Stromal cell of bone marrow (primary cell): ENCODE measurements around the gene HLA-DRA.

Experiments
- DNase-seq: peaks from one replicate; pipeline ENCODE4 v3.0.0-alpha.2; 2012; ENCODE audit warnings: low read depth

HLA-DRA gene

DNA sequence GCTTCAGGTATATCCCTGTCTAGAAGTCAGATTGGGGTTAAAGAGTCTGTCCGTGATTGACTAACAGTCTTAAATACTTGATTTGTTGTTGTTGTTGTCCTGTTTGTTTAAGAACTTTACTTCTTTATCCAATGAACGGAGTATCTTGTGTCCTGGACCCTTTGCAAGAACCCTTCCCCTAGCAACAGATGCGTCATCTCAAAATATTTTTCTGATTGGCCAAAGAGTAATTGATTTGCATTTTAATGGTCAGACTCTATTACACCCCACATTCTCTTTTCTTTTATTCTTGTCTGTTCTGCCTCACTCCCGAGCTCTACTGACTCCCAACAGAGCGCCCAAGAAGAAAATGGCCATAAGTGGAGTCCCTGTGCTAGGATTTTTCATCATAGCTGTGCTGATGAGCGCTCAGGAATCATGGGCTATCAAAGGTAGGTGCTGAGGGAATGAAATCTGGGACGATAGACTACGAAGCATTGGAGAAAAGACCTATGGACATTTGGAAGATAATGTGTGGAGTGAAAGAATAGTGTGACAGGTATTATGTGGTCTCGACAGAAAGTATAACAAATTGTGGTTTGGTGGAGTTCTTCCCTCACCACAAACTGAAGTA lies at the start of gene HLA-DRA:
HLA-DRA (plus strand) TSS at position 286 of the 613 bp plus-strand sequence; CDS start at position 350, 64 bp downstream.
- DNase-seq: peak; percentile 69

- no peak for DNase-seq
These were observed 48.2 kb upstream of the HLA-DRA start for GRCh38 chr6:32391505-32391904.

DNA sequence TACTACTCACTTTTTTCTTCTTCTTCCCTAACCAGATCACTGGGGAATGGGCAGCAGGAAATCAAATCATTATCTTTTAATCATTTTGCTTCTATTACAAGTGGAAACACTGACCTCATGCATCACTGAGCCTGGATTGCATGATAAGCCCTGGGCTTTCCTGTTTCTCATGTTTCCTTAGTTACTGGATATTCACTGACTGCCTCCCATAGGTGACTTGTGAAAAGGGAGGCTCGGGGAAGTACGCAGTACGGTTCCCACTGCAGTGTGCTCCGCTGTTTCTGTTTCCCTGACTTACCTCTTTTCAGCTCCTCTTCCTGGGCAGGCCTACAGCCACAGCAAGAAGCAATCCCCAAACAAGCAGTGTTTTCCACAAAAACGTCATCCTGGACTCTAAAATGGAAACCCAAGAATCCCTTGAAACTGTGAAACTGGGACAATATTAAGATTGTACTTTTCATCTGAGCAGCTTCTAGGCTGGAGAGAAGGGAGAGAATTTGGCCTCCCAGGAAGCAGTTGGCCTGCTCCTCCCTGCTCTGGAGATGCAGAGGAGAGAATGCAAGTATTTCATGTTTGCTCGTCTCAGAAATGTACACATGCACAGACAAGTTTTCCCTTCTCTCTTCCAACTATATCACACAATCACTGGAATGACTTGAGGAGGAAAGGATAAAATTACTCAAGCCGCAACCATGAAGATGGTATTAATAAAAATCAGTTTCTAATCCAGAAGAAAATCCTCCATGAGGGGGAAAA lies 45.8 kb upstream of the HLA-DRA start:
- peak; percentile 39 for DNase-seq

DNA sequence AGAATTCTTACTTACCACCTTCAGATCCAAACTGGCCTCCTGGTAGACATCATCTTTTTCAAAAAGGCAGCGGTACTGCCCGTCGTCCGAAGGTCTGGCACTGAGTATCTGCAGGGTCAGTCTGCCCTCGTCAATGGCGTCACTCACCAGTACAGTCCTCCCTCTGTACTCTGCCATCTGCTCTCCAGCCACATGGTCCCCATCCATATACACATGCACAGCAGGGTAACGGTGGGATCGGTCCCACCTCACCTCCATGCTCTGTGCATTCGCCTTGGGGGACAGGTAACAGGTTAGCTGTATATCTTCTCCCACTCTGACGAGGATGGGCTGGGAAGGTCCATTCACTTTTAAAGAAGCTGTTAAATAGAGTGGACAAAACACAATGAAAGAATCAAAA lies 43.7 kb upstream of the HLA-DRA start:
- no peak for DNase-seq

DNA sequence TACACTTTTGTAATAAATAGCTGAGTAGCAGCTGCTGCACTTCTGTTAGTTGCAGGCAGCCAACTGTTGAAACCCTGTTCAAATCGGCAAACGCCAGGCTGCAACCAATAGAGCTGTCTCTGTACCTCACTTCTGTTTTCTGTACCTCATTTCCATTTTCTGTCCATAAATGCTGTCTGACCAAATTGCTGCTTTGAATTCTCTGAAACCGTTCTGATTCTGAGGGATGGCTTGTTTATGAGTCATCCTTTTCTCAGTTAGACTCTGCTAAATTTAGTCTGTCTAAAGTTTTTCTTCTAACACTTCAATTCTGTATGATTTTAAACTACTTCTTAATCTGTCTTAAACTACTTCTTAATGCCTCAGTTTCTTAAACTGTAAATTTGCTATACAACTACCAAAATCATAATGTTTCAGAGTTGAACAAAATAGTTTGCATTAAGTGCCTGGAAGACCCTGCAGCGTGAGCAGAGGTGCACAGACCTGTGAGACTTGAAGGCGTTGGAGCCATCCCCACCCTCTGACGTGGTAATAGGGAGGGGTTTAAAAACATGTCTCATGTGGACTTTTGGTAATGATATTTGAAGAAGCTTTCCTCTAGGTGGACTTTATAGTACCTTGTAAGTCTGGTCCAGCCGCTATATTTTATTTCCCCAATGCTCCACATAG lies 42.3 kb upstream of the HLA-DRA start:
- no peak for DNase-seq

DNA sequence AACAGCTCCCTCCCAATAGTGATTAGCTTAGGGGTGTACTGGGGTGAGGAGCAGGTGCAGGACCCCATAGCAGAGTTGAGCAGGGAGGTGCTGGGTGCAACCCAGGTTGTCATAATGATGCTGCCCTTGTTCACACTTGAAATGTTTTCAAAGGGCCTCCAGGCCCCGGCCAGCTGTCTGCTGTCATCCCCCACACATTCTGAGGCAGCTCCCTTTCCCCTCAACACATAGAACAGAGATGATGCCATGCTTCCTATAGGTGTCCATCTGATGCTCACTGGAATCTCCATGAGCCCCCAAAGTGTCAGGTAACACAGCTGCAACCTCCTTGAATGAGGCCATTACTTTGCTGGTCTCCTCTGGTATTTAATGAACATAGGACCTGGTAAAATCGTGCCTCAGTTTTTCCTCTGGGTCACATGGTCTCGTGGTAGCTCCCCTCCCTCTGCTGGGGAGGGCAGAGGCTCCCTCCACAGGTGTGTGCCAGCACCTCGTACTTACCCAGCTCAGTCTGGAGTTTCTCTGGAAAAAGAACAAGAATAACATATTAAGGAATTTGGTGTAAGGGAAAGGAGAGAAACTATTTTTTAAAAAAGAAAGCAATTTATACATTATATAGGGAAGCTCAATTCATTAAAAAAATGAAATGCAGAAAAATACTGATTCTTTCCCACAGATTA lies 38.3 kb upstream of the HLA-DRA start:
- no peak for DNase-seq

DNA sequence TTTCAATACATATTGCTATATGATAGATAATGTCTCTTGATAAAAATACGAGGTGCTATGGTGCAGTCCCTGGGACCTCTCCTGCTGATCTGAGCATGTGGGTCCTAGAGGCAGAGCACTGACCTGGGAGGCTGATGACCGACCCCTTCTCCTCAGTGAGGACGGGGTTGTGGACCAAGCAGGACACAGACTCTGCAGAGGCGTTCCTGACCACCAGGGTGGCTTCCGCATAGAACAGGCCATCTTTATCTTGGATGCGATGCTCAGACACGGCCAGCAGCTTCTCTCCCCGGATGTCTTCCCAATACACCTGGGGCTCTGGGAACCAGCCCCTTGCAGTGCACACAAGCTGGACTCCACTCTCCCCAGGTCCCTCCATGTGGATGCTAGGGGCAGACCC lies 36.9 kb upstream of the HLA-DRA start:
- DNase-seq: no peak

GRCh38 chr6:32405656-32406055 lies 34.0 kb upstream of the HLA-DRA start:
- no peak for DNase-seq

GRCh38 chr6:32406197-32406596 lies 33.5 kb upstream of the HLA-DRA start:
- DNase-seq: no peak

DNA sequence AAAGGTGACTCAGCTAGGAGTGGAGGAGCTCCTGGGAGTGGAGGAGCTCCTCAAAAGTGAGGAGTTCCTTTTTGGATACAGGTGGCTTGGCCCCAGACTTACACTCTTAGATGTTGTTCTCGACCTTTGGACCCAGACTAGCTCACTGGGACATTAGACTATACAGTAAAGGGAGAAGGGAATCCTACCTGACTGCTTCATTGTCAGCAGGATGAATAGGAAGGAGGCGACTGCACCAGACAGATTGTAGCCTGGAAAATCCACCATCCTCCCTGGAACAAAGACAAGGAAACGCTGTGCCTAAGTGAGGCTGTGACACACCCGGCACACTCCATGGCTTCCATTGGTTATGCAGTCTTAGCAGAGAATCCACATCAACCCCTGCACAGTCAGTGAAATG lies 32.8 kb upstream of the HLA-DRA start, which contains the start of gene BTNL2:
BTNL2 (minus strand) TSS at position 325 of the 400 bp plus-strand sequence; CDS start at position 267, 58 bp downstream.
- DNase-seq: no peak

- DNase-seq: no peak
These were observed 28.8 kb upstream of the HLA-DRA start for GRCh38 chr6:32410906-32411305.

DNA sequence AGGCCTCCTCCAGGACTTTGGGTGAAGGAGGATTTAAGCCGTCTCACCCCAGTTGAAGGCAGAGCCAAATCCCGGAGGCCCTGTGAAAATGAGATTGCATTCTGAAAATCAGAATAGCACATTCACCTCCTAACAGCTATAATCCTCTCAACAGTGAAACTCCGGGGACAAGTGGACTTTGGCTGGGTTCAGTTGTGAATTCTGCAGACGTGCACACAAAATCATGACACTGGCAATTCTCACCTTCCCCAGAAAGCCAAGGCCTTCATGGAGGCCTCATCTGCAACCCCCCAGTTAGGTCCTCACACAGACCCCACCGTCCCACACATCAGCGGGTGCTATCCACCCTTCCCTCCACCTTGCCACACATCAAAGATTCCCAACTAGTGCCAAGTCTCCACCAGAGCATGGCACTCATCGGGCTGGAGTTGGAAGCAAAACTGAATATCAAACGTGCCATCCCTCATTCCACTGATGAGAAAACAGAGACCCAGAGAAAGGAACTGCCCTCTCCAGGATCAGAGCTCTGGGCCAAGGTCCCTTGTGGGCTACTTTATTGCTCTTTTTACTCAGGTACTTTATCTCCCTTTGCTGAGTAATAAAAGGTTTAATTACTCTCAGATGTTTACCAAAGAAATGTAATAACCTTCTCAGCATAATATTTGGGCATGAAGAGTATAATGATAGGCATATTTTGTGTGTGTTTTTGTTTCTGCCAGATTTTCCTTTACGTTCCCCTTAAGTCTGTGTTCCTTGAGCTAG lies 27.9 kb upstream of the HLA-DRA start:
- no peak for DNase-seq

DNA sequence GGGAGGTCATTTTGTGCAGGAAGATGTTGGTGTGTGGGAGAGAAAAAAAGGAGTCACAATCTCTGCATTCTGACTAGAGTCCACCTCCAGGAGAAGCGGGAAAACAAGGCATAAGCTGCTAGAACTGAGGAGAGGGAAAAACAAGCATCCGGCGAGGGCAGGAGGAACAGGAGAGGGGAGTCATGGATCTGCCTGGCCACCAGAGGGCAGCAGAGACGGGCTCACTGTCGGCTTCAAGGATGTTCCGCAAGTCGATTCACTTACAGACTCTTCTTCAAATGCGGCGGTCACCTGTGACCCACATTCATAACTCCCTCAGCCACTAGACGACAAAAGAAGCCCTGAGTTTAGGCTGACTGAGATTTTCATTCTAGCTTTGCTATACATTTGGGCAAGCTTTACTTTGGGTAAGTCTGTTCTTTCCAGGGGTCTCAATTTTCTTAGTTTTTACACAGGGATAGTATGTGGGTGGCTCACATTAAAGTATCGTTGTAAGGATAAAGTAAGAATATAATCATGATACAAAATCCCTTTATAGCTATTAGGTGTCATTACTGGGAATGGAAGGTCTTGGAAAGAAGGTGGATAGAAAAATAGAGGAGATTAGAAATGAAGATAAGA lies 26.1 kb upstream of the HLA-DRA start:
- DNase-seq: peak; percentile 23

DNA sequence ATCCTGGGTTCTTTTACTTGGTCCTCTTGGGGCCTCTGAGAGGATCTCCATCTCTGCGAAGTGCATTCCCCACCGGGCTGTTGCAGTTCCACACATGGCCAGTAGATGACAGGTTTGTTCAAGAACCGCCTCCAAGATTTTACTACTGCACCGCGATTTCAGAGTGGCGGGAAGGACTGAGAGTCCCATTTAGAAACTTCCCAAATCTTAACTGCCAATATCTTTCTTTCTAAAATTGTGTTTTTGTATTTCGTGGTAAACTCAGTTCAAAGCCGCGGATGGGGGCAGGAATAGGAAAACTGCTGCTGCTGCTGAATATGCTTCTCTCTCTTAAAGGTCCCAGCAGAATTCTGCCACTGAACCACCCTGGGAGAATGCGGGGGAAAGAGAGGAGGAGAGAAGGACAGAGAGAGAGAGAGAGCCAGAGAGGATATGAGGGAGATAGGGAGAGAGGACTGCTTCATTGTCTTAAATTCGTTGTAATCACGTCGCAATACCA lies 24.1 kb upstream of the HLA-DRA start:
- DNase-seq: peak; percentile 45

DNA sequence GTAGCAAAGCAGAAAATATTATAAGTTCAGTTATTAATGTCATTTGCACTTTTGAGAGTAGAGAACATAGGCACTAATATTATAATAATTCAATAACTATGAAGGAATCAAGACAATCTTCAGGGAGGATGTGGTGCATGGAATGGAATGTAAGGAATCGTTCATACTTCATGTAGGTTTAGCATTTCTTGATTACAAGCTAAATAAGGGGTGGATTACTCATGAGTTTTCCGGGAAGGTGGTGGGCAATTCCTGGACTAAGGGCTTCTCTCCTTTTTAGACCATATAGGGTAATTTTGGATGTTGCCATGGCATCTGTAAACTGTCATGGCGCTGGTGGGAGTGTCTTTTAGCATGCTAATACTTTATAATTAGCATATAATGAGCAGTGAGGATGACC lies 23.7 kb upstream of the HLA-DRA start:
- DNase-seq: no peak

DNA sequence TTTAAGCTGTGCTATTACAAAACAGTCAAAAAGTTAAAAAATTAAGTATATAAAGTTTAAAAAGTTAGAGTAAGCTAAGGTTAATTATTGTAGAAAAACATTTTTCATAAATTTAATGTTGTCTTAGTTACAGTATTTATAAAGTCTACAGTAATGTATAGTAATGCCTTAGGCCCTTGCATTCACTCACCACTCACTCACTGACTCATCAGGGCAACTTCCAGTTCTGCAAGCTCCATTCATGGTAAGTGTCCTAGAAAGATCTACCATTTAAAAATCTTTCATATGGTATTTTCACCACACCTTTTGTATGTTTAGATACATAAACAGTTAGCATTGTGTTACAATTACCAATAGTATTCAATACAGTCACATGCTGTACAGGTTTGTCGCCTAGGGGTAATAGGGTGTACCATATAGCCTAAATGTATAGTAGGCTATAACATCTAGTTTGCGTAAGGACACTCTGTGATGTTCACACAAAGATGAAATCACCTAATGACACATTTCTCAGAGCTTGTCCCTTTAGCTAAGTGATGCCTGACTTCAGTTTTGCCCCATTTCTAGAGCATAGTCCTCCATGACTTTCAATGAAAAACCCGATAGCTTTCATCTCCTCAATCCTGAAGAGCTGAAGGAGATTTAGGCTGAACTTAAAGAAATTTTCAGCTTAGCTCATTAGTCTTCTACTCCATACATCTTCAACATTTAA lies 14.9 kb upstream of the HLA-DRA start:
- no peak for DNase-seq

DNA sequence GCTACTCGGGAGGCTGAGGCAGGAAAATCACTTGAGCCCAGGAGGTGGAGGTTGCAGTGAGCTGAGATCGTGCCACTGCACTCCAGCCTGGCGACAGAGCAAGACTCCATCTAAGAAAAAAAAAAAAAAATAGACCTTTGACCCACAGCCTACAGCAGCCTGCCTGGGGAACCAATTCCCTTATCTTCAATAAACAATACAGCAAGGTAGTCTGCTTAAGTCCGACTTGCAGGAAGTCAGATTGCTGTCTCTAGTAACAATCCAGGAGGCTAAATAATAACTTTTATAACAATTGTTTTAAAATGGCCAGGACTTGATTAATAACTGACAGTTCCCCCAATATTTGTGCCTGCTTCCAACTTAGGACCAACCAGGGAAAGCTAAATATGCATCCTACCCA lies 13.3 kb upstream of the HLA-DRA start:
- DNase-seq: no peak

DNA sequence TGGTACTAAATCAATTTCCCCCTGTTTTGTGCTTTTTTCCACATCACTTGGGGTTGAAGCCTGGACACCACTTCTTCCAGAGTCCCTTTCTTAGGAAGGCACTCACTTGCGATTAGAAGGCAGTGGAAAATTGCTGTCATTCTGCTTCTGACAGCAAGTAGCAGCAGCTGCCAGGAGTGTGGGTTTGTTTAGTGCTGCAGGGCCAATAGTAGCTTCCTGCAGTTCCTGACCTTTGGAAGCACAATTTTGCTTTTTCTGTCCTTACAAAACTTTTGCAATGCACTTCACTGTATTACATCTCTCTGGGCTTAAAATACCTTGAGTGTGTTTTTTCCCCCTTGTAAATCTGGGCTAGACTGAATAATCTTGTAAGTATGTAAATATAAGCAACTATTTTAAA lies 12.5 kb upstream of the HLA-DRA start:
- no peak for DNase-seq

GRCh38 chr6:32427934-32428474 lies 11.7 kb upstream of the HLA-DRA start:
- no peak for DNase-seq

GRCh38 chr6:32430179-32430578 lies 9.5 kb upstream of the HLA-DRA start:
- no peak for DNase-seq
